Ishikawa (cell line): Measurements from ENCODE around the gene NLK.

Experiments
- CEBPB ChIP-seq: IDR thresholded peaks from 2 replicates; pipeline ENCODE4 v1.6.1; 2012
- CREB1 ChIP-seq: IDR thresholded peaks from 2 replicates; pipeline ENCODE4 v1.6.1; 2012; ENCODE audit warnings: low read depth
- EGR1 ChIP-seq: IDR thresholded peaks from 2 replicates; pipeline ENCODE4 v1.6.1; 2012
- EP300 ChIP-seq: IDR thresholded peaks from 2 replicates; pipeline ENCODE4 v1.6.1; 2012; ENCODE audit warnings: borderline replicate concordance
- FOXM1 ChIP-seq: IDR thresholded peaks from 2 replicates; pipeline ENCODE4 v1.6.1; 2012; ENCODE audit warnings: low read depth, borderline replicate concordance
- MAX ChIP-seq: IDR thresholded peaks from 2 replicates; pipeline ENCODE4 v1.6.1; 2012
- NFIC ChIP-seq: IDR thresholded peaks from 2 replicates; pipeline ENCODE4 v1.6.1; 2012
- RAD21 ChIP-seq: IDR thresholded peaks from 2 replicates; pipeline ENCODE4 v1.6.1; 2012; ENCODE audit warnings: low read depth
- REST ChIP-seq: IDR thresholded peaks from 2 replicates; pipeline ENCODE4 v1.6.1; 2012; ENCODE audit warnings: low read depth, mild to moderate bottlenecking
- TAF1 ChIP-seq: IDR thresholded peaks from 2 replicates; pipeline ENCODE4 v1.6.1; 2012; ENCODE audit warnings: low read depth, mild to moderate bottlenecking
- TEAD4 ChIP-seq: IDR thresholded peaks from 2 replicates; pipeline ENCODE4 v1.6.1; 2012
- USF1 ChIP-seq: IDR thresholded peaks from 2 replicates; pipeline ENCODE4 v1.6.1; 2012
- YY1 ChIP-seq: IDR thresholded peaks from 2 replicates; pipeline ENCODE4 v1.6.1; 2012; ENCODE audit warnings: low read depth
- ZBTB7A ChIP-seq: IDR thresholded peaks from 2 replicates; pipeline ENCODE4 v1.6.1; 2012; ENCODE audit warnings: low read depth

DNA sequence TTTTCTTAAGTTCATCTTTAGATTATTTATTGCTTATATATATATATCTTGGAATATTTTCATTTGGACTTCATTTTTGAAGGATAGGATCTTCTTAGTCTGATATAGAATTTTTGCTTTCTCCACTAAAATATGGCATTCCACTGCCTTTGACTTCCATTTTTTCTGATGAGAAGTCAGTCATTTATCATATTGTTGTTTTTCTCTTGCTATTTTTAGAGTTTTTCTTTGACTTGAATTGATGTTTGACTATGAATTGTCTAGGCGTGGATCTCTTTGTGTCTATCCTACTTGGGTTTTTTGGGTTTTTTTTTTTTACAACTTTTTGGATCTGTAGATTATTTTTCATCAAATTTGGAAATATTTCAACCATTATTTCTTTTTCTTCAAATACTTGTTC, 67.7 kb downstream of the NLK start:
- TF ChIP-seq FOXM1 = no peak
- no peak for TF ChIP-seq USF1
- no peak for TF ChIP-seq CEBPB
- TF ChIP-seq EP300 = no peak
- no peak for TF ChIP-seq ZBTB7A
- TF ChIP-seq YY1 = no peak
- TF ChIP-seq MAX = no peak
- TF ChIP-seq RAD21 = no peak
- no peak for TF ChIP-seq EGR1
- no peak for TF ChIP-seq NFIC
- no peak for TF ChIP-seq CREB1
- no peak for TF ChIP-seq TEAD4
- no peak for TF ChIP-seq TAF1
- TF ChIP-seq REST = no peak
